ENCODE data around the gene FXYD7.
"Not testable (repeated sequence)": the region's sequence is repeated elsewhere in the genome, so short reads cannot be mapped to it uniquely, and the experiment has no call there.

FXYD7 gene

GRCh38 chr19:35143231-35143715, at the start of gene FXYD7:
Gene FXYD7 (plus strand): TSS chr19:35143255. CDS start chr19:35143334, 79 bp downstream.
- DNase-seq: no peak

- no peak for DNase-seq
Observed at GRCh38 chr19:35093430-35093829, 49.6 kb upstream of the FXYD7 start.

DNA sequence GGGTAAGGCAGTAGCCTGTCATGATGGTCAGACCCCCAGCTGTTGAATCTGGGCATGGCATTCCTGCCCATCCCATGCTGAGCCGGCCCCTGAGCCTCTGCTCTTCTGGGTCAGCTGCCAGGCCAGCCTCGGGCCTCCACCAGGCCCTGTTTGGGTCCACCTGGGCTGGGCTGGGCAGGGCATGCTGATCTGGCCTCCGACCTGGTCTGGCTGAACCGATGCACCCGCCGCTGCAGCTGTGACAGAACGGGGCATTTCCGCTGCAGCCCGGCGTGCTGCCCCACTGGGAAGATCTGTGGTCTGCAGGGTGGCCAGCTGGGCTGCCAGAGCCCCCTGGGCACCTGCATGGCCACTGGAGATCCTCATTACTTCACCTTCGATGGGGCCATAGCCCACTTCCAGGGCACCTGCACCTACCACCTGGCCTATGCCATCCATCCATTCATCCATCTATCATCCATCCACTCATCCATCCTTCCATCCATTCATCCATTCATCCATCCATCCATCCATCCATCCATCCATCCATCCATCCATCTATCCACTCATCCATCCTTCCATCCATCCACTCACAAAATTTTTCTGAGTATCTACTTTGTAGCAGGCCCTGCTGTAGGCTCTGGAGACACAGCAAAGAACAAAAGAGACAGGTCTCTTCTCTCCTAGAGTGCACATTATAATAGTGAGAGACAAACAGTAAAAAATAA, 49.0 kb upstream of the FXYD7 start:
- DNase-seq: no peak

DNA sequence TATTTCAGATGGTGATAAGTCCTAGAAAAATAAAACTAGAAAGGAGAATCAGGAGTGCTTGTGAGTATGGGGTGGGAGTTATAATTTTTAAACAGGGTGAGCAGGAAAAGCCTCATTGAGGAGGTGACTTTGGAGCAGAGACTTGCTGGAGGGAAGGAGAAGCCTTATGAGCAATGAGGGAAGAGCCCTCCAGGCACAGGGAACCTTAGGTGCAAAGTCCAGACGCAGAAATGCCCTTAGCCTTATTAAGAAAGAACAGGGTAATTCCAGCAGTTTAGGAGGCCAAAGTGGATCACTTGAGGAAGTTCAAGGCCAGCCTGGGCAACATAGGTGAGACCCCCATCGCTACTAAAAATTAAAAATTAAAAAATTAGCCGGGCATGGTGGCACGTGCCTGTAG, 48.4 kb upstream of the FXYD7 start:
- DNase-seq: no peak

DNA sequence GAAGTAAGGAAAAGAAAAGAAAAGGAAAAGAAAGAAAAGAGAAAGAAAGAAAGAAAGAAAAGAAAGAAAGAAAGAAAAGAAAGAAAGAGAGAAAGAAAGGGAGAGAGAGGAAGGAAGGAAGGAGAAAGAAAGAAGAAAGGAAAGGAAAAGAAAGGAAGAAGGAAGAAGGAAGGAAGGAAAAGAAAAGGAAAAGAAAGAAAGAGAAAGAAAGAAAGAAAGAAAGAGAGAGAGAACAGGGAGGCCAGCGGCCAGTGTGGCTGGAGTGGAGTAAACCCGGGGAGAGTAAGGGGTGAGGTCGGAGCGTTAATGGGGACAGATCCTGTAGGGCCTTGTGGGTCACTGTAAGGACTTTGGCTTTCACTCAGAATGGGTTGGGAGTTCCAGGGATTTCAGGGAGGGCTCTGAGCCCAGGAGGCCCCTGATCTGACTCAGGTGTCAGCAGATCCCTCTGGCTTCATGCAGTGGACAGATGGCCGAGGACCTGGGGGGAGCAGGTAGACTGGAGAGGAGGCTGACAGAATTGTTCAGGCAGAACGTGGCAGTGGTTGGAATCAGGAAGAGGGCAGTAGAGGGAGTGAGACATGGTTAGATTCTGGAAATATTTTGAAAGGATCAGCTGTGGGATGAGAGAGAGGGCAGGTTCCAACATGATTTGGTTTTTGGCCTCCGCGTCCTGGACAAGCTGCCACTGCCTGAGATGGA, 47.2 kb upstream of the FXYD7 start:
- no peak for DNase-seq

GRCh38 chr19:35098413-35099049, 44.5 kb upstream of the FXYD7 start:
- DNase-seq: no peak

DNA sequence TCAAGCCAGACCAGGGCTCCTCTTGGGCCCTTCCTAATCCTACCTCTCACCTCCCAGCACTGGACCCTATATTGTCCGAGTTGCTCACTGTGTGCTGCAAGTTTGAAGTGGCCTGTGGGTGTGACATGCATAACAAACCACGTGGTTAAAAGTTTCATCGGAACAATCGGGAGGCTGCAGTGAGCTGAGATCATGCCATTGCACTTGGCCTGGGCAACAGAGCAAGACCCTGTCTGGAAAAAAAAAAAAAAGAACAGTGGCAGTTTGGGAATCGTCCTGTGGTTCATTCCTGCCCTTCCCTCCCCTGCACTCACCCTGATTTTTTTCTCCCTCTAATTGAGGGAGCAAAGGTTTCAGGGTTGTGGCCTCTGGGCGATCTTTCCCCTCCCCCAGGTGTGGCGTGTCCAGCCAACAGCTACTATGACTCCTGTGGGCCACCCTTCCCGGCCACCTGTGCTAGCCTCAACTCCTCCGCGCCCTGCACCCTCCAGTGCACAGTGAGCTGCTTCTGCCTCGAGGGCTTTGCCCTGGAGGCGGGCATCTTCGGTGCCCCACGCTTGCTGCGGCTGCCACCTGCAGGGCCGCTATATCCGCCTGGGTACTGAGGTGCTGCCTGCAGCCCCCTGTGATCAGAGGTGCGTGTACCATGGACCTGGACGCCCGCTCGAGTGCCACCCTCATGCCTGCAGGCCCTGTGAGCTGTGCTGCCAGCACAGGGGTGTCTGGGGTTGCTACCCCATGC, 43.7 kb upstream of the FXYD7 start:
- DNase-seq: no peak

DNA sequence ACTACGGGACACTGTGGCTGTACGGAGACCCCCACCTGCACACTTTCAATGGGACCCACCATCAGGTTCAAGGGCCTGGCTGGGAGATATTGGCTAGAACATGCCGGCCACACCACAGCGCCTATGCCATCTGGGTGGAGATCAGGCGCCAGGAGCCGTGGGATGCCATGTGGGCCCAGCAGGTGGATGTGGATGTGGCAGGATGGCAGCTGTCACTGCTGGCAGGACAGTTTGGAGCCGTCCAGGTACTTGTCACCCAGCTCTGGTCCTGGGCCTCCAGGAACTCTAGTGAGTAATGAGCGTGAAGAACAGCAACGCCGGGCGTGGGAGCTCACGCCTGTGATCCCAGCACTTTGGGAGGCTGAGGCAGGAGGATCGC, 43.2 kb upstream of the FXYD7 start:
- no peak for DNase-seq

- no peak for DNase-seq
Observed at GRCh38 chr19:35100588-35101533, 42.2 kb upstream of the FXYD7 start.

DNA sequence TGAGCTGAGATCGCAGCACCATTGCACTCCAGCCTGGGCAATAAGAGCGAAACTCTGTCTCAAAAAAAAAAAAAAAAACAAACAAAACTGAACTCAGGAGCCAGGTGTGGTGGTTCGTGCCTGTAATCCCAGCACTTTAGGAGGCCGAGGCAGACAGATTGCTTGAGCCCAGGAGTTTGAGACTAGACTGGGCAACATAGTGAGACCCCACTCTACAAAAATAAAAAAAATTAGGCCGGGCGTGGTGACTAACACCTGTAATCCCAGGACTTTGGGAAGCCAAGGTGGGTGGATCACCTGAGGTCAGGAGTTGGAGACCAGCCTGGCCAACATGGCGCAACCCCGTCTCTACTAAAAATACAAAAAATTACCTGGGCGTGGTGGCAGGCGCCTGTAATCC, 41.1 kb upstream of the FXYD7 start:
- not testable (repeated sequence) for DNase-seq

GRCh38 chr19:35103614-35104013, 39.4 kb upstream of the FXYD7 start:
- not testable (repeated sequence) for DNase-seq

DNA sequence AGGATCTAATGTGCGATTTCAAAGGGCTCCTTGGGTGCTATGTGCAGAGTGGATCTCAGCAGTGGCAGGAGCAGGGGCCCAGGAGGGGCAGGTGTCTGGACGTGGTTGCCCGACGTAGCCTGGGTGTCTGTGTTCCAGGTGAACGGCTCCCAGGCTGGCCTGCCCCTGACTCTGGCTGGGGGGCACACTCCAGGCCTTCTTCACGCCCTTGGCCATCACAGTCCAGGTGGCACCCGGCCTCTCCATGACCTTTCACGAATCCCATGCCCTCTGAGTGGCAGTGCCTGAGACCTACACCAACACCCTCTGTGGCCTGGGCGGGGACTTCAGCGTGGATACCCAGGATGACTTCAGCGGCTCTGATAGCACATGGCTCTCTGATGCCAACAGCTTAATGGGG, 38.7 kb upstream of the FXYD7 start:
- DNase-seq: no peak

DNA sequence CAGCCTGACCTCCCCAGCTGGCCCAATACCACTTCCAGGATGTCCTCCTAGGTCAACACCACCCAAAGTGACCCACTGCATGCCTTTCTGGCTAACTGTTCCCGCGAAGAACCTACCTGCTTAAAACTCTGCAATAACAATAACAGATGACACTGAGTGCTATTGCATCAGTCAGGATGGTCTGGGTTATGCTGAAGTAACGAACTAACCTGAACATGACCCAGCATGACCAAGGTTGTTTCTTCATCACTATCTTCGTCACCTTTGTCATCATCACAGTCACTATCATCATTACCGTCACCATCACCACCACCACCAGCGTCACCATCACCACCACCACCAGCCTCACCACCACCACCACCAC, 38.0 kb upstream of the FXYD7 start:
- DNase-seq: no peak

- no peak for DNase-seq
Observed at GRCh38 chr19:35105411-35106290, 37.4 kb upstream of the FXYD7 start.

- DNase-seq: no peak
Observed at GRCh38 chr19:35106291-35106583, 36.8 kb upstream of the FXYD7 start.

DNA sequence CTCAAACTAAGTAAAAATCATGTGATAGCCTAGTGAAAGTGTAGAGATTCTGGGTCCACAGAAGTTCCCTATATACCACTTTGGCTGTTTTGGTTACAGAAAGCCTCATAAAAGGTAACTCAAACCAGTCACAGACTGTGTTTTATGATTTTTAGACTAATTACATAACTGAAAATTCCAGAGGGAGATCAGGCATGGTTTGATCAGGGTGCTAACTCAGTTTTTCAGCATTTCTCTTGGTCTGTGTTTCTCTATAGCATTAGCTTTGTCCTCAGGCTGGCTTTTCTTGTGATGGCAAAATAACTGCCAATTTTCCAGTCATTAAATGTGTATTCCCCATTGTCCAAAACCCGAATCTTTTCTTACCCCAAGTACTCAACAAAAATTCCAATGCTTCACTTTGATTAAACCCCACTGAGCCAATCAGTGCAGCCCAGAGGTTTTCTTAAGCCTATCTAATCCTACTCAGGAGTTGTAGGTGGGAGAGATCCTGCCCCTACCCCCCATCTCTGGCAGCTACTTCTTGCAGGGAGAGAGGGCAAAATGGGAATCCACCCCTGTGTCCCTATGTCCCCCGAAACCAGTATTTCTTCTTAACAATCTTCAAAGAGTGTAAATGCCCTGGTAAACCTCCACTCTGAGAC, 36.0 kb upstream of the FXYD7 start:
- no peak for DNase-seq

DNA sequence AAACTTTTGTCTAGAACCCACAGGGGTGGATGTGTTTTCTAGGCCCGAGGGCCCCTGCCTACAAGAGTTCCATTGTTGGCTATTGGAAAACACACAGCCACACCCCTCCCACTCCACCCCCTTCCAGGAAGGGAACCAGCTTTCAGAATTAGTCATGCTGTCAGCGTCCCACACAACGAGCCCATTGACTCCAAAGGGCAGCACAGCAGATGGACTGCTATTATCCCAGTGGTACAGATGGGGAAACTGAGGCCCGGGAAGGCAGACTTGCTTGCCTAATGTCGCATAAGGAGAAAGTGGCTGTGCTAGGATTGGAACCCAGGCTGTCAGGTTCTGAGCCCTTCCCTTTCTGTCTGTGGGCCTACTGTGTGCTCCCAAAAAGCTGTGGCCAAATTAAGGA, 35.5 kb upstream of the FXYD7 start:
- DNase-seq: no peak

DNA sequence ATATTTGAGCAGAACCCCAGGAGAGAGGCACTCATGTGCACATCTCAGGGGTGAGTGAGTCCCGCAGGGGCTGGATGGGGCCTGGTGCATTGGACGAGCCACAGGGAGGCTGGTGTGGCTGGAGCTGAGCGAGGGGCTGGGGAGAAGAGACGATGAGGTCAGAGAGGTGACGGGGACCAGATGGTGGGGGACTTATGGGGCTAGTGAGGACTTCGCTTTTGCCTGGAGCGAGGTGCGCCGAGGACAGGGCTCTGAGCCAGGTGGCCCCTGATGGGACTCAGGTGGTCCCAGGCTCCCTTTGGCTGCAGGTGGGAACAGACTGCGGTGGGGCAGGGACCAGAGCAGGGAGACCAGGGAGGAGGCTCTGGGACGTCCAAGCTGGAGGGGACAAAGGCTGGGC, 34.3 kb upstream of the FXYD7 start:
- DNase-seq: no peak

DNA sequence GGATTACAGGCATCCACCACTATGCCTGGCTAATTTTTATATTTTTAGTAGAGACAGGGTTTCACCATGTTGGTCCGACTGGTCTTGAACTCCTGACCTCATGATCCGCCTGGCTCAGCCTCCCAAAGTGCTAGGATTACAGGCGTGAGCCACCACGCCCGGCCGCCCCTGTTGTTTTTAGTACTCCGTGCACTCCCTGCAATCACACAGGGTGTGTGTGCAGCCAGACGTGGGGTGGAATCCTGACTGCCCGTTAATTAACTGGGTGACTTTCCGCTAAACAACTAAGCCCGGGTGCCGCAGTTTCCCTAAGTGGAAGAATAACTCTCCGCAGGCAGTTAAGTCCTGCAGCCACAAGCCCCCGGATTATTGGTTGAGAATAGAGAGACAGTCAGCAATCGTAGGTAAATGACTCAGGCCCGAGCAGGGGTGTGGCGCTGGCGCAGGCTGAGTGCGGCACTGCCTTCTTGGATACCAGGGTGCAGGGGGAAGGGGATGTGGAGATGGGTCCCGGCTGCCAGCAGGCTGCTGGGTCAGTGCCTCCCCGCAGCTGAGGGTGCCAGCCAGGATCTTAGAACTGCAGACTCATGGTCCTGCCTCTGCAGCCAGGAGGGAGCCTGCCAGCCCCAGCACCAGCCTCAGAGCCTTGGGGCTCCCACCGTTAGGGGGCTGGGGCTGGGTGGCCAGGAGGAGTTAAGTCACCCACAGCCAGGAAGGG, 33.5 kb upstream of the FXYD7 start:
- no peak for DNase-seq

DNA sequence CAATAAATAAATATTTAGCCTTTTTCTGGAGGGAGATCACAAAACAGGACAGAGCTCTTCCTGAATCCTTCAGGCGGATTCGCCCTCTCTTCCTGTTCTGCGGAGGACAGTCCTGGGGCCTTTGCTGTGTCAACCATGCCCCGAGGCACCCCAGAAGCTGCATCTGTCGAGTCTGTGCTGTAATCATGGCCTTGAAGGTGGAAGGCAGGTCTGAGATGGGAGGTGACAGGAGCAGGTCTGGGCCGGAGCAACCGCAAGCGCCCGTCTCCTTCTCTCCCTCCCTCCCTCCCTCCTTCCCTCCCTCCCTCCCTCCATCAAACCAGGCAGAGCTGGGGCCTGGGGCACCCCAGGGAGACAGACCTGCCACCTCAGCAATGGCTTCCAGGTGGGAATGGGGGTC, 32.1 kb upstream of the FXYD7 start:
- no peak for DNase-seq
